Endodermal cell (in vitro differentiated cells): ENCODE data around the gene IGSF9B. TPM values are rescaled to one million over a fixed set of nuclear protein-coding genes. Genes with fewer than 3 reads are reported as not detected.

Experiments used
- DNase-seq: peaks from one replicate; pipeline ENCODE4 v3.0.0-alpha.2; 2017
- H3K27ac ChIP-seq: 2 replicates; pipeline ENCODE4 v1.5.1; 2013; ENCODE audit warnings: mild to moderate bottlenecking, low read depth, low read length, moderate library complexity
- H3K27me3 ChIP-seq: 2 replicates; pipeline ENCODE4 v1.6.1; 2013; ENCODE audit warnings: mild to moderate bottlenecking, low read length, moderate library complexity; ENCODE audit not compliant: insufficient read depth, control insufficient read depth, poor library complexity, severe bottlenecking
- H3K36me3 ChIP-seq: 2 replicates; pipeline ENCODE4 v1.7.0; 2013; ENCODE audit warnings: mild to moderate bottlenecking, low read length, moderate library complexity; ENCODE audit not compliant: control insufficient read depth, insufficient read depth
- H3K4me1 ChIP-seq: one replicate; pipeline ENCODE4 v1.7.0; 2013; ENCODE audit warnings: low read length; ENCODE audit not compliant: control insufficient read depth, insufficient read depth
- H3K4me3 ChIP-seq: 2 replicates; pipeline ENCODE4 v1.5.1; 2013; ENCODE audit warnings: mild to moderate bottlenecking, low read length, moderate library complexity
- H3K9ac ChIP-seq: 2 replicates; pipeline ENCODE4 v1.6.1; 2013; ENCODE audit warnings: mild to moderate bottlenecking, low read length, moderate library complexity; ENCODE audit not compliant: poor library complexity, severe bottlenecking; ENCODE audit errors: extremely low read depth
- H3K9me3 ChIP-seq: 2 replicates; pipeline ENCODE4 v1.6.1; 2013; ENCODE audit warnings: mild to moderate bottlenecking, low read length, moderate library complexity; ENCODE audit not compliant: control insufficient read depth
- H3K27ac Mint-ChIP-seq: 2 replicates; pipeline ENCODE4 v1.8.0; 2020; ENCODE audit warnings: mixed read lengths
- H3K27me3 Mint-ChIP-seq: 2 replicates; pipeline ENCODE4 v1.8.0; 2021; ENCODE audit warnings: mild to moderate bottlenecking, mixed read lengths; ENCODE audit not compliant: insufficient read depth
- H3K36me3 Mint-ChIP-seq: 2 replicates; pipeline ENCODE4 v1.8.0; 2020; ENCODE audit warnings: low read depth, mixed read lengths
- H3K4me1 Mint-ChIP-seq: 2 replicates; pipeline ENCODE4 v1.8.0; 2020; ENCODE audit warnings: mixed read lengths
- H3K4me3 Mint-ChIP-seq: 2 replicates; pipeline ENCODE4 v1.8.0; 2020; ENCODE audit warnings: mild to moderate bottlenecking, moderate library complexity, mixed read lengths
- H3K9me3 Mint-ChIP-seq: 2 replicates; pipeline ENCODE4 v1.8.0; 2020; ENCODE audit warnings: mild to moderate bottlenecking, mixed read lengths
- WGBS, 2 experiments: methylation state at CpG; one replicate each; pipeline versions ENCODE4 v1.1.5 to v1.1.7; 2013; ENCODE audit warnings: missing lambda C conversion rate in 2 of 2, mixed read lengths in 1 of 2; ENCODE audit not compliant: insufficient coverage in 1 of 2, insufficient read length in 1 of 2; 5-methylcytosine and 5-hydroxymethylcytosine counted together
- total RNA-seq, 2 donors: library from RNA; stranded (reverse); fragmentation: NEBNext Ultra II Directional in 1 of 2; extraction: Animal tissue kit (Norgen Biotek cat#: 25700) in 1 of 2; gene quantifications; 2 replicates in 1 of 2; 3 replicates in 1 of 2; pipeline ENCODE4 v1.2.1, GENCODE V29; 2021
- TF ChIP-seq, protein P1 (sequence below): fragments of 200-600 bp; sonication (generic); conservative IDR thresholded peaks from 2 replicates; pipeline ENCODE4 v1.5.0; 2021; ENCODE audit warnings: antibody characterized with exemption, mild to moderate bottlenecking

The IGSF9B gene
- total RNA-seq, 2 donors from 2014 or later = 14.1 to 23.0 TPM

DNA sequence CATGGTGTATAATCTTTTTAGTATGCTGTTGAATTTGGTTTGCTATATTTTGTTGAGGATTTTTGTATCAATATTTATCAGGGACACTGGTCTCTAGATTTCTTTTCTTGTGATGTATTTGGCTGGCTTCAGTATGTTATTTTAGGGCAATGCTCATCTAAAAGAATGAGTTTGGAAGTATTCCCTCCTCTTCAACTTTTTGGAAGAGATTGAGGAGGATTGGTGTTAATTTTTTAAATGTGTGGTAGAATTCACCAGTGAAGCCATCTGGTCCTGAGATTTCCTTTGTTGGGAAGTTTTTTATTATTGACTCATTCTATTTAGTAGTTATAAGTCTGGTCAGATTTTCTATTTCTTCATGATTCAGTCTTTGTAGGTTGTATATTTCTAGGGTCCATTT is 89.3 kb downstream of the IGSF9B start:
- H3K27me3 ChIP-seq = no peaks in the 10 kb centered on the region
- H3K9me3 Mint-ChIP-seq = no peaks in the 10 kb centered on the region

DNA sequence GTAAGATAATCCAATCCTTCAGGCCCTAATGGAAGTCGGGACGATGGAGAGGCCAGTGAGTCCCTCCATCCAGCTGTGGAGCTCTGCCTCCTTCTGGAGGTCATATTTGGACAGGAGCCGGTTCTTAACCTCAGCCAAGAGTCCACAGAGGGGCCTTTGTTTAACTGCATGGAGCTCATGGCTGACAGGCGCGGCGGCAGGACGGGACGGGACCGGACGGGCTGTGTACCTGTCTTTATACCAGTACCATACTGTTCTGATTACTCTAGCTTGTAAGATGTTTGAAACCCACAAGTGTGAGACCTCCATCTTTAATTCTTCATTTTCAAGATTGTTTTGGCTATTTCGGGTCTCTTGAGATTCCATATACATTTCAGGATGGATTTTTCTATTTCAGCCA is 91.3 kb downstream of the IGSF9B start:
- Histone ChIP-seq H3K27ac (no peak overlapping the region), H3K9ac (no peak overlapping the region), H3K9me3 (no peaks in the 10 kb centered on the region), H3K27me3 (no peaks in the 10 kb centered on the region), H3K4me3 (no peak overlapping the region), H3K36me3 (no peaks in the 10 kb centered on the region), H3K4me1 (no peaks in the 10 kb centered on the region)
- DNase-seq = no peak
- no peaks in the 10 kb centered on the region for H3K4me1 Mint-ChIP-seq
- H3K36me3 Mint-ChIP-seq = no peaks in the 10 kb centered on the region
- H3K4me3 Mint-ChIP-seq = no peak overlapping the region
- H3K27ac Mint-ChIP-seq = no peak overlapping the region
- TF ChIP-seq, protein P1, sequence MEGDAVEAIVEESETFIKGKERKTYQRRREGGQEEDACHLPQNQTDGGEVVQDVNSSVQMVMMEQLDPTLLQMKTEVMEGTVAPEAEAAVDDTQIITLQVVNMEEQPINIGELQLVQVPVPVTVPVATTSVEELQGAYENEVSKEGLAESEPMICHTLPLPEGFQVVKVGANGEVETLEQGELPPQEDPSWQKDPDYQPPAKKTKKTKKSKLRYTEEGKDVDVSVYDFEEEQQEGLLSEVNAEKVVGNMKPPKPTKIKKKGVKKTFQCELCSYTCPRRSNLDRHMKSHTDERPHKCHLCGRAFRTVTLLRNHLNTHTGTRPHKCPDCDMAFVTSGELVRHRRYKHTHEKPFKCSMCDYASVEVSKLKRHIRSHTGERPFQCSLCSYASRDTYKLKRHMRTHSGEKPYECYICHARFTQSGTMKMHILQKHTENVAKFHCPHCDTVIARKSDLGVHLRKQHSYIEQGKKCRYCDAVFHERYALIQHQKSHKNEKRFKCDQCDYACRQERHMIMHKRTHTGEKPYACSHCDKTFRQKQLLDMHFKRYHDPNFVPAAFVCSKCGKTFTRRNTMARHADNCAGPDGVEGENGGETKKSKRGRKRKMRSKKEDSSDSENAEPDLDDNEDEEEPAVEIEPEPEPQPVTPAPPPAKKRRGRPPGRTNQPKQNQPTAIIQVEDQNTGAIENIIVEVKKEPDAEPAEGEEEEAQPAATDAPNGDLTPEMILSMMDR = no peak
- WGBS, 2 experiments = 95 to 98% methylated on average over 6 to 11 of the region's 11 CpGs
- no peaks in the 10 kb centered on the region for H3K27me3 Mint-ChIP-seq
- no peaks in the 10 kb centered on the region for H3K9me3 Mint-ChIP-seq

More for the DNA sequence above, 89.3 kb downstream of the IGSF9B start:
- H3K36me3 Mint-ChIP-seq = no peaks in the 10 kb centered on the region
- Histone ChIP-seq H3K27ac (no peak overlapping the region), H3K4me1 (no peaks in the 10 kb centered on the region), H3K4me3 (no peak overlapping the region), H3K9me3 (no peaks in the 10 kb centered on the region), H3K36me3 (no peaks in the 10 kb centered on the region), H3K9ac (no peak overlapping the region)
- no peaks in the 10 kb centered on the region for H3K4me1 Mint-ChIP-seq
- H3K27me3 Mint-ChIP-seq = no peaks in the 10 kb centered on the region
- no peak overlapping the region for H3K4me3 Mint-ChIP-seq
- TF ChIP-seq, protein P1 = no peak
- no peak overlapping the region for H3K27ac Mint-ChIP-seq
- DNase-seq = no peak

DNA sequence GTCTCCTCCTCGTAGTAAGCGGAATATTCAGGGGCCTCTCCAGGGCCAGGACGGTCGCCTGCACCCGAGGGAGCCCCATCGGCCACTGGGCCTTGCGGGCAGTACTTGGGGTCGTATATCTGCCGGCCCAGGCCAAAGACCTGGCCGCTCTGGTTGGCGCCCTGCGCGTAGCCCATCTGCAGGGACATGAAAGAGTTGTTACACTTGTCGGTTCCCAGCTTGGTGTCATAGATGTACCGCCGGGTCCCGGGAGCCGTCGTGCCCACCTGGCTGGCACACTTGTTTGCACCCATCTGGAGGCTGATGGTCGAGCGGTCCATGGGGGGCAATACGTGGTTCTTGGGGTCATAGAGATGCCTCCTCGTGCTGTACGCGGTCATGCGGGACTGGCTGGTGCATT is 92.0 kb downstream of the IGSF9B start:
- Mint-ChIP-seq H3K27ac (no peak overlapping the region), H3K4me1 (no peaks in the 10 kb centered on the region), H3K36me3 (no peaks in the 10 kb centered on the region), H3K27me3 (no peaks in the 10 kb centered on the region), H3K9me3 (no peaks in the 10 kb centered on the region), H3K4me3 (no peak overlapping the region)
- TF ChIP-seq, protein P1 = no peak
- no peak overlapping the region for H3K9ac ChIP-seq
- no peaks in the 10 kb centered on the region for H3K36me3 ChIP-seq
- no peak overlapping the region for H3K27ac ChIP-seq
- 95 to 96% methylated on average over 23 to 26 of the region's 26 CpGs for WGBS, 2 experiments
- H3K9me3 ChIP-seq = no peaks in the 10 kb centered on the region
- no peaks in the 10 kb centered on the region for H3K4me1 ChIP-seq
- H3K4me3 ChIP-seq = no peak overlapping the region
- no peak for DNase-seq
- no peaks in the 10 kb centered on the region for H3K27me3 ChIP-seq
